BLaER1 (cell line): Measurements from ENCODE around the gene ACYP1.

Source experiments
- H3K27ac ChIP-seq: shearing (Covaris generic); formaldehyde crosslinking; 2 replicates; pipeline ENCODE4 v1.8.1; 2022
- H3K27me3 ChIP-seq: shearing (Covaris generic); formaldehyde crosslinking; 2 replicates; pipeline ENCODE4 v1.8.1; 2022
- H3K36me3 ChIP-seq: shearing (Covaris generic); formaldehyde crosslinking; 2 replicates; pipeline ENCODE4 v1.8.1; 2022
- H3K4me1 ChIP-seq: shearing (Covaris generic); formaldehyde crosslinking; 2 replicates; pipeline ENCODE4 v1.8.1; 2022
- H3K4me2 ChIP-seq: shearing (Covaris generic); formaldehyde crosslinking; 2 replicates; pipeline ENCODE4 v1.8.1; 2022
- H3K4me3 ChIP-seq: shearing (Covaris generic); formaldehyde crosslinking; 2 replicates; pipeline ENCODE4 v1.8.1; 2022
- H3K9ac ChIP-seq: shearing (Covaris generic); formaldehyde crosslinking; 2 replicates; pipeline ENCODE4 v1.8.1; 2022
- H3K9me3 ChIP-seq: shearing (Covaris generic); formaldehyde crosslinking; 2 replicates; pipeline ENCODE4 v1.8.1; 2022
- H4K20me1 ChIP-seq: shearing (Covaris generic); formaldehyde crosslinking; 2 replicates; pipeline ENCODE4 v1.8.1; 2022
- Cebpa-rat ChIP-seq: shearing (Covaris generic); IDR thresholded peaks from 2 replicates; pipeline ENCODE4 v1.8.1; 2022

The ACYP1 gene

GRCh38 chr14:75022655-75023054 lies 41.2 kb downstream of the ACYP1 start:
- no peak overlapping the region for H3K9ac ChIP-seq
- no peaks in the 10 kb centered on the region for H3K9me3 ChIP-seq
- peaks cover 46% of the 10 kb centered on the region for H3K36me3 ChIP-seq
- H3K27ac ChIP-seq, result no peak overlapping the region
- no peak for TF ChIP-seq Cebpa-rat
- H3K27me3 ChIP-seq, result no peaks in the 10 kb centered on the region
- H3K4me1 ChIP-seq, result peaks cover 10% of the 10 kb centered on the region; the same call in 1 of the 2 replicates
- no peaks in the 10 kb centered on the region for H4K20me1 ChIP-seq
- no peak overlapping the region for H3K4me3 ChIP-seq
- H3K4me2 ChIP-seq, result no peak overlapping the region

DNA sequence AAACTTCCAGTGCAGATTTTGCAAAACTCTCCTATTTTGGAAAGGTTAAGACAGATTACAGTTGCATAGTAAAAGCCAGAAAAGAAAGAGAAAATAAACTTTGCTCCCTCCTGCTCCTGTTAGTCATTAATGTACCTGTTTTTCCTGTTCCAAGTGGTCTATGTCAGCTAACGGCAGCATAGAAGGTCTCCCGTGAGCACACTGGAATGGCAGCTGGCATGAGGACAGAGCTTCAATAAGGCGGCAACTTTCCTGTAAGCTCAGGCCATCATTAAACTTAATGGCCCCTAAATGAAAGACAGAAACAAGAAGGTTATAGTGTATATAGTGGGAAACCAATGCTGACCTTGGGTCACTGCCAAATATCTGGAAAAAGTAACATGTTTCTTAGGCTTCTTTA lies 45.1 kb downstream of the ACYP1 start:
- Histone ChIP-seq H4K20me1 (no peaks in the 10 kb centered on the region), H3K9me3 (no peaks in the 10 kb centered on the region), H3K4me3 (no peak overlapping the region), H3K27ac (no peak overlapping the region), H3K36me3 (peaks cover 70% of the 10 kb centered on the region), H3K27me3 (no peaks in the 10 kb centered on the region), H3K9ac (no peak overlapping the region), H3K4me1 (peaks cover 10% of the 10 kb centered on the region; the same call in 1 of the 2 replicates), H3K4me2 (no peak overlapping the region)
- TF ChIP-seq Cebpa-rat, result no peak

DNA sequence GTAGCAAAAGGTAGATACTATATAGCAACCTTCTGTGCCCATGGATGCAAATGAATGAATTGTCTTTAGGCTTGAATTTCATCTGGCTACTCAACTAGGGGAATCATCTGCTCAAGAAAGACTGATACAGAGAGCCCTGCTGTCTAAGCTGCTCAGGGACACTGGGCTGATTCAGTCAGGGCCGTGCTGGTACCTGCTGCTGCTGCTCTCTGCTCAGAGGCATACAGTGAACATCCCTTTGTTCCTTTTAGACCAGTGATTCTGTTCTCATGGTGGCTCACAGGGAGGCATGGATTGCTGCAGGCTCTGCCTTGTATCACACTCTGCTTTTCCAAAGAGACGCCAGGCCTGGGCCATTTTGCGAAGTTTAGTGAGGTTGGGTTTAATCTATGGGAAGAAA lies 47.0 kb downstream of the ACYP1 start:
- H3K27me3 ChIP-seq, result no peaks in the 10 kb centered on the region
- no peak overlapping the region for H3K4me2 ChIP-seq
- H3K36me3 ChIP-seq, result peaks cover 77% of the 10 kb centered on the region
- TF ChIP-seq Cebpa-rat, result no peak
- H4K20me1 ChIP-seq, result no peaks in the 10 kb centered on the region
- H3K4me3 ChIP-seq, result no peak overlapping the region
- no peak overlapping the region for H3K9ac ChIP-seq
- no peaks in the 10 kb centered on the region for H3K9me3 ChIP-seq
- no peaks in the 10 kb centered on the region for H3K4me1 ChIP-seq
- no peak overlapping the region for H3K27ac ChIP-seq

- H3K27ac ChIP-seq, result no peak overlapping the region
- H3K9me3 ChIP-seq, result no peaks in the 10 kb centered on the region
- H3K36me3 ChIP-seq, result peaks cover 84% of the 10 kb centered on the region
- H4K20me1 ChIP-seq, result 0 out of 2 replicates have a peak, but pooled peaks cover 5% of the 10 kb centered on the region
- H3K4me1 ChIP-seq, result no peaks in the 10 kb centered on the region
- no peak overlapping the region for H3K4me2 ChIP-seq
- no peak overlapping the region for H3K4me3 ChIP-seq
- no peak overlapping the region for H3K9ac ChIP-seq
- TF ChIP-seq Cebpa-rat, result no peak
- H3K27me3 ChIP-seq, result no peaks in the 10 kb centered on the region
Observed at GRCh38 chr14:75015496-75015895, 48.3 kb downstream of the ACYP1 start.

GRCh38 chr14:75013290-75013689 lies 50.5 kb downstream of the ACYP1 start:
- peaks cover 11% of the 10 kb centered on the region; the same call in 1 of the 2 replicates for H4K20me1 ChIP-seq
- H3K4me1 ChIP-seq, result no peaks in the 10 kb centered on the region
- H3K36me3 ChIP-seq, result peaks cover 93% of the 10 kb centered on the region
- TF ChIP-seq Cebpa-rat, result no peak
- no peak overlapping the region for H3K9ac ChIP-seq
- no peak overlapping the region for H3K27ac ChIP-seq
- H3K4me2 ChIP-seq, result no peak overlapping the region
- H3K27me3 ChIP-seq, result no peaks in the 10 kb centered on the region
- no peak overlapping the region for H3K4me3 ChIP-seq
- no peaks in the 10 kb centered on the region for H3K9me3 ChIP-seq

DNA sequence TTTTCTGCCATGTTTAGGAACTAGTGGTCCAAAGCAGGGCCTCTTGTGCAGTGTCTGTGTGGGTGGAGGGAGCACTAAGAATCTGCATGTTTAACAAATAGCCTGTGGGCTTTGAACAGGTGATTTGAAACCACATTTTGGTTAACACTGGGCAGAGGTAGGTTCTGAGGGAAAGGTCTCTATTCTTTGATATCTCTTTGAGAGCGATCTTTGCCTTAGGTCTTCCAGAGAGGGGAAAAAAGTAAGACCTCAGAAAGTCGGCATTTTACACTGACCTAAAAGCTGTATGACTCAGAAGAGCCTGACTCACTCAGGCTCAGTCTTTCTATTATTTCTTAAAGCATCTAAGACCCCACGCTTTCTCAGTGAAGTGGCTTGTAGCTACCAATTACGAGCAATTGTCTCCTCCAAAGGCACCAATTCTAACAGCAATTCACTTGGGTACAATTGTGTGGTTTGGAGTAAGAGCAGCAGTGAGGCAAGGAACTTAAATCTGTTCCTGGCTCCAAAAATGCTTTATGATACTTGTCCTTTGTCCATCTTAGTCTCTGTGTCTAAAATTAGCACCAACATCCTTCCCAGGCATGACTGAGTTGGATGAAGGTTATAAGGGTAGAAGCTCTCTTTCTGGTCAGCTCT lies 52.3 kb downstream of the ACYP1 start:
- Histone ChIP-seq H3K4me3 (no peak overlapping the region), H3K9me3 (no peaks in the 10 kb centered on the region), H3K27ac (no peak overlapping the region), H3K4me1 (no peaks in the 10 kb centered on the region), H4K20me1 (peaks cover 14% of the 10 kb centered on the region; the same call in 1 of the 2 replicates), H3K9ac (no peak overlapping the region), H3K4me2 (no peak overlapping the region), H3K36me3 (peaks cover 94% of the 10 kb centered on the region), H3K27me3 (no peaks in the 10 kb centered on the region)
- no peak for TF ChIP-seq Cebpa-rat

DNA sequence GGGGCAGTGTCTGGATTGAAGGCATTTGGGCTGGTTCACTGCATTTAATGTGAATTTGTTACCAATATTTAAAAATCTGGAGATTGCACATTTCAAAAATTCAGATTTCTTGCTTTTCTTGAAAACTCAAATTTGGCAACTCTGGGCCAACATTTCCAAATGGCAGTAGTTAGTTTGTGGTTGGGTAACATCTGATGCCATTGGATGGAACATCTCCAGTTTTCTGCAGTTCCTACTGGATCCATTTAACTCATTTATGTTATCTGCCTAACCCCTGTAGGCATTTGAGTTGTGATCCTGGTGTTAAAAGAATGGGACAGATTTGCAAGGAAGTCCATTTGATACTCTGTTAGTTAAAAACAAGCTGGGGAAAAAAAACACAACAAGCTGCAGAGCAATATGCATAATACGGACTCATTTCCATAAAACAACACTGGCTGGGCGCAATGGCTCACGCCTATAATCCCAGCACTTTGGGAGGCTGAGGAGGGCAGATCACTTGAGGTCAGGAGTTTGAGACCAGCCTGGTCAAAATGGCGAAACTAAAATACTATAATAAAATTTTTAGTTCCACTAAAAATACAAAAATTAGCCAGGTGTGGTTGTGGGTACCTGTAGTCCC lies 53.2 kb downstream of the ACYP1 start:
- Histone ChIP-seq H3K27ac (no peak overlapping the region), H3K9ac (no peak overlapping the region), H4K20me1 (peaks cover 17% of the 10 kb centered on the region; the same call in 1 of the 2 replicates), H3K4me1 (no peaks in the 10 kb centered on the region), H3K36me3 (peaks cover 96% of the 10 kb centered on the region), H3K27me3 (no peaks in the 10 kb centered on the region), H3K4me3 (no peak overlapping the region), H3K4me2 (no peak overlapping the region), H3K9me3 (no peaks in the 10 kb centered on the region)
- TF ChIP-seq Cebpa-rat, result no peak

DNA sequence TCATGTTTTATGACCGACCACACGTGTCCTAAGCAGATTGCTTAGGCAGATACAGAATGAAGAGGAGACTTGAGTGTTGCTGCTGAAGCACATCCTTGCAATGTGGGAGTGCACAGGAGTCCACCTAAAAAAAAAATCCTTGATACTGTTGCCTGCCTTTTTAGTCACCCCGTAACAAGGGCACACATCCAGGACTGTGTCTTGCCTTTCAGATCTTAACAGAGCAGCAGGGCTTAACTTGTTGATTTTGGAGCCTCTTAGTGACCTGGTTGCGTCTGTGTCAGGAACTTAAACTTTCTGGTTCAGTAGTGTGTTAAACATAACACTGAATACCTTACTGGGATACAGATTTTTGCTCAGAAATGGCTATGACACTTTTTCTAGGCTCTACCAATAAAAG lies 54.6 kb downstream of the ACYP1 start:
- Histone ChIP-seq H3K9ac (no peak overlapping the region), H3K27me3 (no peaks in the 10 kb centered on the region), H3K4me3 (no peak overlapping the region), H3K27ac (no peak overlapping the region), H4K20me1 (peaks cover 17% of the 10 kb centered on the region; the same call in 1 of the 2 replicates), H3K9me3 (no peaks in the 10 kb centered on the region), H3K4me2 (no peak overlapping the region), H3K4me1 (peaks cover 10% of the 10 kb centered on the region), H3K36me3 (peaks cover 94% of the 10 kb centered on the region)
- TF ChIP-seq Cebpa-rat, result no peak

- H3K9me3 ChIP-seq, result peaks cover 10% of the 10 kb centered on the region; the same call in 1 of the 2 replicates
- H3K27me3 ChIP-seq, result no peaks in the 10 kb centered on the region
- no peak overlapping the region for H3K4me3 ChIP-seq
- TF ChIP-seq Cebpa-rat, result no peak
- no peak overlapping the region for H3K27ac ChIP-seq
- no peak overlapping the region for H3K9ac ChIP-seq
- peaks cover 58% of the 10 kb centered on the region for H3K36me3 ChIP-seq
- H3K4me1 ChIP-seq, result peaks cover 19% of the 10 kb centered on the region
- peaks cover 11% of the 10 kb centered on the region; the same call in 1 of the 2 replicates for H4K20me1 ChIP-seq
- H3K4me2 ChIP-seq, result no peak overlapping the region
Observed at GRCh38 chr14:75005357-75005756, 58.5 kb downstream of the ACYP1 start.

GRCh38 chr14:75003250-75004027 lies 60.4 kb downstream of the ACYP1 start:
- H3K4me2 ChIP-seq, result peak overlapping the region; percentile 96
- H3K27me3 ChIP-seq, result no peaks in the 10 kb centered on the region
- H4K20me1 ChIP-seq, result peaks cover 7% of the 10 kb centered on the region; the same call in 1 of the 2 replicates
- peak overlapping the region; percentile 82 for H3K4me3 ChIP-seq
- H3K9me3 ChIP-seq, result peaks cover 10% of the 10 kb centered on the region; the same call in 1 of the 2 replicates
- peaks cover 19% of the 10 kb centered on the region for H3K4me1 ChIP-seq
- peak overlapping the region; percentile 83 for H3K27ac ChIP-seq
- H3K9ac ChIP-seq, result peak overlapping the region; percentile 83
- peaks cover 39% of the 10 kb centered on the region for H3K36me3 ChIP-seq
- no peak for TF ChIP-seq Cebpa-rat
